ENCODE measurements around the gene MKLN1.

MKLN1 gene

DNA sequence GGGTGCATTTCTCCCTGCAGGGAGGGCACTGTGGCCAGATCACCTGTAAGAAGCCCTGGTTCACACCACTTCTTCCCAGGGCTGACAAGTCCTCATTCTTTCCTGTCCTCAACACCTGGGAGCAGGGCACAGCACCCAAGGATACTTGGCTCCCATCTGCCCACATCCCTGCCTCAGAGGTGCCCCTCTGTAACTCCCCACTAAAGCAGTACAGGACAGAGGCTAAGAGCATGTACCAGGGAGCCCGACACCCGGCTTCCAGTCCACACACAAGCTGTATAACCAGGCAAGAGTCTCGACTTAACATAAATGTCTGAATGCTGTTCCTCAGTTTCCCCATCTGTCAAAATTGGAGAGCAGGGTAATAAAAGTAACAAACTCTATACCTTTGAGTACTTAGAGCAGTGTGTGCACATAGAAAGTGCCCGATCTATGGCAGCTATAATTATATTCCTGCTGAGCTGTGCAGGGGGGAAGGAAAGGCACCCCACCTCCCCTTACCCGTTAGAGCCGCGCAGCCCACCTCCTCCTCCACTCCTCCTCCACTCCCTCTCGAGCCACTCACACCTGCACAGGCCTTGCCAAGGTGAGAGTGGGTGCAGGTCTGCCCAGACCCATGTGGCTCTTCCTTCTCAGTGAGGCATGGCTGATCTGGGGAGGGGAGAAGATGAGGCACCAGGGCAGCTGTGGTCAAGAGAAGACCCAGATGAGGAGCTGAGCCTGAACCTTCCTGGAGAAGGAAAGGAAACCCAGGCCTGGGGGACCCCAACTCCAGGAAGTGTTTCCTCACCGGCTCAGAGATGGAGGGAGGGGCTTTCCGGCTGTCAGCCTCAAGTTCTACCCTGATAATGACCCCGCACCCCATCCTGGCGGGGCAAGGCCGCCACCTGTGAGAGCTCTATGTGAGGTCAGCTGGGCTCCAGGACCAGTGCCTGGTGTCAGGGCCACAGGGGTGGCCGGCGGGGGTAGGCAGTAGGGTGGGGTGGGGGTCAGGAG lies 206.2 kb downstream of the MKLN1 start:
- TF ChIP-seq ZNF8 (CRISPR knock-in tag; IDR thresholded peaks at IDR 0.05) (no peak), RARB (CRISPR knock-in tag; IDR thresholded peaks at IDR 0.05) (no peak), BACH2 (CRISPR knock-in tag; IDR thresholded peaks at IDR 0.05; ENCODE audit: borderline replicate concordance) (no peak), ZNF70 (CRISPR knock-in tag; IDR thresholded peaks at IDR 0.05) (no peak), ZFP3 (CRISPR knock-in tag; IDR thresholded peaks at IDR 0.05) (no peak), ZC3H10 (CRISPR knock-in tag; IDR thresholded peaks at IDR 0.05) (no peak)
- no peak for ATAC-seq

DNA sequence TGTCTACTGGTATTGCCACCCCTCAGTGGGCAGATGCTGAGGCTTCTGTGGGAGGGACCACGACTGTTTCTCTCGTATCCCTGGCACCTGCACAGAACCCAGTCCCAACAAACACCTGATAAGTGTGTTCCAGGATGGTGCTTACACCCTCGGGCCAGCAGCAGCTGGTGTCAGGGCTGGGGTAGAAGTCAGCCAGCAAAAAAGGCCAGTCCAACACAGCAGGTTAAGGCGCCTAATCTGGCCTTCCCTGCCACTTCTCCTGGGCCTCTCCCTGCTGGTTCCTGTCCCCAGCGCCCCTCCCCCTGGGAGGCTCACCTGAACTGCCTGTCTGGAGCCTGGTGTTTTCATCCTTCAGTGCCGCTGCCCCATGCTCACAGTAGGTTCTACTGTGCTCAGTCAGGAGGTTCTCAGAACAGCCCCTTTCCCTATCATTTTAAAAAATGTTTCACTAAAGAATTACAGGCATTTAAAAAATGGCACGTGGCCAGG lies 208.7 kb downstream of the MKLN1 start:
- no peak for ATAC-seq
- TF ChIP-seq ZFP3 (CRISPR knock-in tag; IDR thresholded peaks at IDR 0.05) (no peak), GLIS3 (CRISPR knock-in tag; IDR thresholded peaks at IDR 0.05) (no peak), ARNTL (CRISPR knock-in tag; IDR thresholded peaks at IDR 0.05; ENCODE audit: borderline replicate concordance, low read depth) (no peak), ZNF565 (CRISPR knock-in tag; conservative IDR thresholded peaks at IDR 0.05; ENCODE audit: low read depth) (no peak), CSDC2 (CRISPR knock-in tag; IDR thresholded peaks at IDR 0.05) (no peak), CSRNP3 (CRISPR knock-in tag; IDR thresholded peaks at IDR 0.05) (no peak), BACH2 (CRISPR knock-in tag; IDR thresholded peaks at IDR 0.05; ENCODE audit: borderline replicate concordance) (no peak), ZC3H10 (CRISPR knock-in tag; IDR thresholded peaks at IDR 0.05) (no peak), PPARA (CRISPR knock-in tag; IDR thresholded peaks at IDR 0.05; ENCODE audit: borderline replicate concordance) (no peak), TOX (CRISPR knock-in tag; IDR thresholded peaks at IDR 0.05; ENCODE audit: borderline replicate concordance) (no peak), ZFP30 (CRISPR knock-in tag; IDR thresholded peaks at IDR 0.05) (no peak), SNAI2 (CRISPR knock-in tag; IDR thresholded peaks at IDR 0.05) (no peak), ZNF70 (CRISPR knock-in tag; IDR thresholded peaks at IDR 0.05) (no peak), ZNF8 (CRISPR knock-in tag; IDR thresholded peaks at IDR 0.05) (no peak), OSR1 (CRISPR knock-in tag; IDR thresholded peaks at IDR 0.05) (no peak), RARB (CRISPR knock-in tag; IDR thresholded peaks at IDR 0.05) (no peak), TCF4 (CRISPR knock-in tag; IDR thresholded peaks at IDR 0.05; ENCODE audit: borderline replicate concordance) (no peak), ISL1 (CRISPR knock-in tag; IDR thresholded peaks at IDR 0.05) (no peak), POU6F1 (CRISPR knock-in tag; IDR thresholded peaks at IDR 0.05; ENCODE audit: borderline replicate concordance, low read depth) (no peak)
- TF ChIP-seq, protein P1, sequence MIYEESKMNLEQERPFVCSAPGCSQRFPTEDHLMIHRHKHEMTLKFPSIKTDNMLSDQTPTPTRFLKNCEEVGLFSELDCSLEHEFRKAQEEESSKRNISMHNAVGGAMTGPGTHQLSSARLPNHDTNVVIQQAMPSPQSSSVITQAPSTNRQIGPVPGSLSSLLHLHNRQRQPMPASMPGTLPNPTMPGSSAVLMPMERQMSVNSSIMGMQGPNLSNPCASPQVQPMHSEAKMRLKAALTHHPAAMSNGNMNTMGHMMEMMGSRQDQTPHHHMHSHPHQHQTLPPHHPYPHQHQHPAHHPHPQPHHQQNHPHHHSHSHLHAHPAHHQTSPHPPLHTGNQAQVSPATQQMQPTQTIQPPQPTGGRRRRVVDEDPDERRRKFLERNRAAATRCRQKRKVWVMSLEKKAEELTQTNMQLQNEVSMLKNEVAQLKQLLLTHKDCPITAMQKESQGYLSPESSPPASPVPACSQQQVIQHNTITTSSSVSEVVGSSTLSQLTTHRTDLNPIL (CRISPR knock-in tag; IDR thresholded peaks at IDR 0.05; ENCODE audit: low read depth) = no peak

- peak; percentile 53 for ATAC-seq
- TF ChIP-seq TOX (CRISPR knock-in tag; IDR thresholded peaks at IDR 0.05; ENCODE audit: borderline replicate concordance) (no peak), CSDC2 (CRISPR knock-in tag; IDR thresholded peaks at IDR 0.05) (no peak), ZNF70 (CRISPR knock-in tag; IDR thresholded peaks at IDR 0.05) (no peak), TCF4 (CRISPR knock-in tag; IDR thresholded peaks at IDR 0.05; ENCODE audit: borderline replicate concordance) (no peak), ZFP3 (CRISPR knock-in tag; IDR thresholded peaks at IDR 0.05) (no peak), ISL1 (CRISPR knock-in tag; IDR thresholded peaks at IDR 0.05) (no peak), CSRNP3 (CRISPR knock-in tag; IDR thresholded peaks at IDR 0.05) (no peak), GLIS3 (CRISPR knock-in tag; IDR thresholded peaks at IDR 0.05) (no peak), ZNF565 (CRISPR knock-in tag; conservative IDR thresholded peaks at IDR 0.05; ENCODE audit: low read depth) (no peak), TSHZ2 (CRISPR knock-in tag; IDR thresholded peaks at IDR 0.05) (no peak), ESRRG (CRISPR knock-in tag; IDR thresholded peaks at IDR 0.05) (no peak)
- TF ChIP-seq, protein P2, sequence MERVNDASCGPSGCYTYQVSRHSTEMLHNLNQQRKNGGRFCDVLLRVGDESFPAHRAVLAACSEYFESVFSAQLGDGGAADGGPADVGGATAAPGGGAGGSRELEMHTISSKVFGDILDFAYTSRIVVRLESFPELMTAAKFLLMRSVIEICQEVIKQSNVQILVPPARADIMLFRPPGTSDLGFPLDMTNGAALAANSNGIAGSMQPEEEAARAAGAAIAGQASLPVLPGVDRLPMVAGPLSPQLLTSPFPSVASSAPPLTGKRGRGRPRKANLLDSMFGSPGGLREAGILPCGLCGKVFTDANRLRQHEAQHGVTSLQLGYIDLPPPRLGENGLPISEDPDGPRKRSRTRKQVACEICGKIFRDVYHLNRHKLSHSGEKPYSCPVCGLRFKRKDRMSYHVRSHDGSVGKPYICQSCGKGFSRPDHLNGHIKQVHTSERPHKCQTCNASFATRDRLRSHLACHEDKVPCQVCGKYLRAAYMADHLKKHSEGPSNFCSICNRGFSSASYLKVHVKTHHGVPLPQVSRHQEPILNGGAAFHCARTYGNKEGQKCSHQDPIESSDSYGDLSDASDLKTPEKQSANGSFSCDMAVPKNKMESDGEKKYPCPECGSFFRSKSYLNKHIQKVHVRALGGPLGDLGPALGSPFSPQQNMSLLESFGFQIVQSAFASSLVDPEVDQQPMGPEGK (CRISPR knock-in tag; IDR thresholded peaks at IDR 0.05; ENCODE audit: borderline replicate concordance) = no peak
- TF ChIP-seq, protein P1 (CRISPR knock-in tag; IDR thresholded peaks at IDR 0.05; ENCODE audit: low read depth) = no peak
These were observed 209.9 kb downstream of the MKLN1 start for GRCh38 chr7:131537571-131537978.

Measured in SK-N-SH treated with all-trans-retinoic acid at 6 μM for 48 hours (cell line).